ENCODE results near the gene ATF6.

GRCh38 chr1:161946071-161946987, 180.2 kb downstream of the ATF6 start:
- no peak for TF ChIP-seq POLR2A (IDR thresholded peaks at IDR 0.05)
- no peak for TF ChIP-seq POLR2AphosphoS5 (IDR thresholded peaks at IDR 0.05)
- no peak for TF ChIP-seq CTCF (IDR thresholded peaks at IDR 0.05)

All from breast epithelium (tissue), 3 donors.